H54 (cell line): ENCODE measurements around the gene AOAH.
"Not testable (repeated sequence)": the region's sequence is repeated elsewhere in the genome, so short reads cannot be mapped to it uniquely, and the experiment has no call there.

ENCODE experiments used
- DNase-seq: peaks from one replicate; pipeline ENCODE4 v3.0.0; 2011; ENCODE audit warnings: low spot score, mixed read lengths; ENCODE audit not compliant: insufficient read length
- FAIRE-seq: peaks from 3 replicates; lab custom pipeline; 2011; peaks lifted over from hg19 to GRCh38; lab: Jason Lieb, UNC
- POLR2A ChIP-seq: IDR thresholded peaks from 2 replicates; pipeline ENCODE4 v1.6.1; 2011; ENCODE audit warnings: low read depth, mild to moderate bottlenecking, low read length

Gene AOAH

GRCh38 chr7:36730046-36730445, 5.8 kb upstream of the AOAH start:
- FAIRE-seq (no peak), DNase-seq (no peak)
- no peak for TF ChIP-seq POLR2A

GRCh38 chr7:36728143-36728542, 3.8 kb upstream of the AOAH start:
- no peak for DNase-seq
- no peak for TF ChIP-seq POLR2A
- FAIRE-seq = no peak

GRCh38 chr7:36726806-36727503, 2.7 kb upstream of the AOAH start:
- no peak for FAIRE-seq

GRCh38 chr7:36726311-36726710, 2.0 kb upstream of the AOAH start:
- FAIRE-seq (no peak), DNase-seq (no peak)
- TF ChIP-seq POLR2A = no peak

More at GRCh38 chr7:36726806-36727503, 2.7 kb upstream of the AOAH start:
- no peak for TF ChIP-seq POLR2A
- no peak for DNase-seq

GRCh38 chr7:36724996-36725395, 702 bp upstream of the AOAH start:
- no peak for FAIRE-seq
- no peak for TF ChIP-seq POLR2A
- DNase-seq = no peak

GRCh38 chr7:36723291-36723690, 1.0 kb downstream of the AOAH start:
- DNase-seq = no peak
- FAIRE-seq = no peak
- TF ChIP-seq POLR2A = no peak

GRCh38 chr7:36719083-36719632, 5.1 kb downstream of the AOAH start:
- no peak for TF ChIP-seq POLR2A
- FAIRE-seq (no peak), DNase-seq (no peak)

- no peak for DNase-seq
- no peak for TF ChIP-seq POLR2A
- no peak for FAIRE-seq
Measured at GRCh38 chr7:36717586-36717985, 6.7 kb downstream of the AOAH start.

- DNase-seq, FAIRE-seq: not testable (repeated sequence)
Measured at GRCh38 chr7:36716802-36717201, 7.5 kb downstream of the AOAH start.

- FAIRE-seq (no peak), DNase-seq (no peak)
- no peak for TF ChIP-seq POLR2A
Measured at GRCh38 chr7:36712015-36712414, 12.3 kb downstream of the AOAH start.

- no peak for TF ChIP-seq POLR2A
- no peak for FAIRE-seq
- DNase-seq = no peak
Measured at GRCh38 chr7:36711256-36711655, 13.0 kb downstream of the AOAH start.

- DNase-seq (no peak), FAIRE-seq (no peak)
- no peak for TF ChIP-seq POLR2A
Measured at GRCh38 chr7:36710186-36710791, 14.0 kb downstream of the AOAH start.

GRCh38 chr7:36708767-36709166, 15.5 kb downstream of the AOAH start:
- no peak for TF ChIP-seq POLR2A
- DNase-seq = no peak
- no peak for FAIRE-seq

- FAIRE-seq = no peak
- TF ChIP-seq POLR2A = no peak
Measured at GRCh38 chr7:36707898-36708297, 16.4 kb downstream of the AOAH start.

GRCh38 chr7:36707465-36707864, 16.8 kb downstream of the AOAH start:
- DNase-seq = no peak
- TF ChIP-seq POLR2A = no peak
- no peak for FAIRE-seq

More at GRCh38 chr7:36707898-36708297, 16.4 kb downstream of the AOAH start:
- DNase-seq = no peak

- DNase-seq, FAIRE-seq: not testable (repeated sequence)
Measured at GRCh38 chr7:36703860-36704259, 20.4 kb downstream of the AOAH start.
